Measurements from ENCODE around the gene PSMD1. TPM values are rescaled to one million over a fixed set of nuclear protein-coding genes. Genes with fewer than 3 reads are reported as not detected.

The PSMD1 gene
- total RNA-seq, 4 donors from 2014 or later, result 24.3 to 85.3 (median 74.7) TPM

GRCh38 chr2:231038483-231039293, 18.0 kb upstream of the PSMD1 start:
- Histone ChIP-seq H3K27me3 (peaks cover 49% of the 10 kb centered on the region), H3K36me3 (no peaks in the 10 kb centered on the region), H3K9me3 (no peaks in the 10 kb centered on the region), H3K4me3 (peak overlapping the region in 3 of 4 donors; percentile 52 to 64 (median 55)), H3K27ac (peak overlapping the region in 3 of 4 donors; percentile 60 to 67 (median 62)), H3K4me1 (peaks cover 0 to 40% (median 10%) of the 10 kb centered on the region in 4 donors)
- TF ChIP-seq POLR2AphosphoS5 (IDR thresholded peaks at IDR 0.05) (no peak), CTCF (IDR thresholded peaks at IDR 0.05) (no peak), POLR2A (IDR thresholded peaks at IDR 0.05) (no peak), EP300 (IDR thresholded peaks at IDR 0.05; ENCODE audit: low read depth) (no peak)
- intact Hi-C loops (cut with DNase I; ENCODE audit: low total_unique reads), result no loop called here
- 51 to 63% methylated on average over 6 to 21 of the region's 21 CpGs for WGBS, 2 donors (ENCODE audit: low coverage in 1 of 2)
- in situ Hi-C loops (cut with MboI; ENCODE audit: low pct_ligation_motif_present in 1 of 4, low pct_unique_long_range_greater_than_20kb in 1 of 4, low sequenced_read_pairs in 3 of 4), result no loop called here
- DNase-seq, result no peak

- peaks cover 49% of the 10 kb centered on the region for H3K27me3 ChIP-seq
- TF ChIP-seq POLR2AphosphoS5 (IDR thresholded peaks at IDR 0.05) (no peak), POLR2A (IDR thresholded peaks at IDR 0.05) (no peak), EP300 (IDR thresholded peaks at IDR 0.05; ENCODE audit: low read depth) (no peak), CTCF (IDR thresholded peaks at IDR 0.05) (no peak)
- no peaks in the 10 kb centered on the region for H3K36me3 ChIP-seq
- H3K4me1 ChIP-seq, result peaks cover 0 to 34% (median 7%) of the 10 kb centered on the region in 4 donors
- 90 to 91% methylated on average over 5 to 6 of the region's 6 CpGs for WGBS, 2 donors (ENCODE audit: low coverage in 1 of 2)
- H3K4me3 ChIP-seq, result no peak overlapping the region
- no peak for DNase-seq
- H3K27ac ChIP-seq, result peak overlapping the region in 1 of 4 donors; percentile 3
- intact Hi-C loops (cut with DNase I; ENCODE audit: low total_unique reads) (no loop called here), in situ Hi-C loops (cut with MboI; ENCODE audit: low pct_ligation_motif_present in 1 of 4, low pct_unique_long_range_greater_than_20kb in 1 of 4, low sequenced_read_pairs in 3 of 4) (no loop called here)
- no peaks in the 10 kb centered on the region for H3K9me3 ChIP-seq
Measured at GRCh38 chr2:231039294-231039664, 17.4 kb upstream of the PSMD1 start.

- Histone ChIP-seq H3K4me1 (peaks cover 0 to 28% (median 6%) of the 10 kb centered on the region in 4 donors), H3K27ac (peak overlapping the region in 2 of 4 donors; percentile 3 to 12), H3K36me3 (no peaks in the 10 kb centered on the region), H3K4me3 (no peak overlapping the region), H3K27me3 (peaks cover 49% of the 10 kb centered on the region), H3K9me3 (no peaks in the 10 kb centered on the region)
- TF ChIP-seq EP300 (IDR thresholded peaks at IDR 0.05; ENCODE audit: low read depth) (no peak), POLR2AphosphoS5 (IDR thresholded peaks at IDR 0.05) (no peak), CTCF (IDR thresholded peaks at IDR 0.05) (no peak)
- no peak for DNase-seq
- WGBS, 2 donors (ENCODE audit: low coverage in 1 of 2), result 61 to 78% methylated on average over 6 to 8 of the region's 8 CpGs
- intact Hi-C loops (cut with DNase I; ENCODE audit: low total_unique reads) (no loop called here), in situ Hi-C loops (cut with MboI; ENCODE audit: low pct_ligation_motif_present in 1 of 4, low pct_unique_long_range_greater_than_20kb in 1 of 4, low sequenced_read_pairs in 3 of 4) (no loop called here)
Measured at GRCh38 chr2:231039821-231040364, 16.8 kb upstream of the PSMD1 start.

- in situ Hi-C loops (cut with MboI; ENCODE audit: low pct_ligation_motif_present in 1 of 4, low pct_unique_long_range_greater_than_20kb in 1 of 4, low sequenced_read_pairs in 3 of 4) (no loop called here), intact Hi-C loops (cut with DNase I; ENCODE audit: low total_unique reads) (no loop called here)
- H3K4me3 ChIP-seq, result no peak overlapping the region
- no peaks in the 10 kb centered on the region for H3K9me3 ChIP-seq
- peaks cover 0 to 26% (median 6%) of the 10 kb centered on the region in 4 donors for H3K4me1 ChIP-seq
- DNase-seq, result no peak
- TF ChIP-seq CTCF (IDR thresholded peaks at IDR 0.05) (no peak), EP300 (IDR thresholded peaks at IDR 0.05; ENCODE audit: low read depth) (no peak), POLR2AphosphoS5 (IDR thresholded peaks at IDR 0.05) (no peak), POLR2A (IDR thresholded peaks at IDR 0.05) (no peak)
- WGBS, 2 donors (ENCODE audit: low coverage in 1 of 2), result 66 to 89% methylated on average over 3 to 7 of the region's 8 CpGs
- peaks cover 36% of the 10 kb centered on the region for H3K27me3 ChIP-seq
- no peaks in the 10 kb centered on the region for H3K36me3 ChIP-seq
- no peak overlapping the region for H3K27ac ChIP-seq
Measured at GRCh38 chr2:231041061-231041689, 15.5 kb upstream of the PSMD1 start.
